ENCODE measurements around the gene HRAS. TPM values are rescaled to one million over a fixed set of nuclear protein-coding genes. Genes with fewer than 3 reads are reported as not detected.

Gene HRAS
- total and polyA plus RNA-seq, 2 of the 13 experiments (the other 11 are each of a cell fraction or from before 2014, with no cell fraction given): 32.9 to 50.0 TPM

- TF ChIP-seq PATZ1 (CRISPR knock-in tag; IDR thresholded peaks at IDR 0.05) (peak; percentile 57), SOX13 (IDR thresholded peaks at IDR 0.05) (no peak), SOX13 (CRISPR knock-in tag; conservative IDR thresholded peaks at IDR 0.05 in 1 of 2, IDR thresholded peaks at IDR 0.05 in 1 of 2) (no peak), ZNF530 (CRISPR knock-in tag; IDR thresholded peaks at IDR 0.05; ENCODE audit: low read depth) (no peak), NKX3-1 (CRISPR knock-in tag; IDR thresholded peaks at IDR 0.05) (peak; percentile 49; the same call in 1 of the 2 replicates), JUND (CRISPR knock-in tag; IDR thresholded peaks at IDR 0.05) (no peak), ISX (CRISPR knock-in tag; conservative IDR thresholded peaks at IDR 0.05) (no peak), ZNF30 (CRISPR knock-in tag; IDR thresholded peaks at IDR 0.05) (no peak), SP4 (CRISPR knock-in tag; IDR thresholded peaks at IDR 0.05) (peak; percentile 93), ZFP62 (CRISPR knock-in tag; IDR thresholded peaks at IDR 0.05) (no peak), ZNF713 (CRISPR knock-in tag; IDR thresholded peaks at IDR 0.05) (no peak), ZNF646 (CRISPR knock-in tag; IDR thresholded peaks at IDR 0.05) (no peak), RBFOX2 (IDR thresholded peaks at IDR 0.05; ENCODE audit: low read depth, low read length) (peak; percentile 82), TCF7 (IDR thresholded peaks at IDR 0.05; ENCODE audit: low read depth) (no peak), CBX2 (IDR thresholded peaks at IDR 0.05; ENCODE audit: low read depth, low read length) (no peak), CBX2 (CRISPR knock-in tag; IDR thresholded peaks at IDR 0.05; ENCODE audit: low read depth) (no peak), ZNF788 (CRISPR knock-in tag; IDR thresholded peaks at IDR 0.05; ENCODE audit: borderline replicate concordance) (no peak), CHCHD3 (CRISPR knock-in tag; IDR thresholded peaks at IDR 0.05) (no peak), POGZ (CRISPR knock-in tag; IDR thresholded peaks at IDR 0.05) (0 out of 2 replicates have a peak, but pooled peaks have one; percentile 14), ZNF543 (CRISPR knock-in tag; IDR thresholded peaks at IDR 0.05) (no peak), AGO2 (optimal IDR thresholded peaks at IDR 0.05; ENCODE audit: low read depth, low read length) (peak; percentile 49), KDM1A (CRISPR knock-in tag; IDR thresholded peaks at IDR 0.05) (no peak), ZNF768 (CRISPR knock-in tag; IDR thresholded peaks at IDR 0.05) (no peak)
Observed at GRCh38 chr11:535519-536454, at the start of gene HRAS (continued).
